T-helper 9 cell (primary cell): ENCODE data around the gene COL4A1.

Experiments
- DNase-seq: peaks from one replicate; pipeline ENCODE4 v3.0.0-alpha.2; 2020
- total RNA-seq, 2 donors: gene quantifications; one replicate each; lab custom pipeline; 2026; lab: John Stamatoyannopoulos, UW

The COL4A1 gene
- 0 to 0.84 reads per million in 2 donors for total RNA-seq

- no peak for DNase-seq
Observed at GRCh38 chr13:110306960-110307766, at the start of gene COL4A1, which contains the start of gene COL4A2. Gene COL4A1, minus strand, starts transcription at chr13:110307157. Its CDS starts 130 bp downstream, at chr13:110307027. Gene COL4A2, plus strand, starts transcription at chr13:110307284. Its CDS starts 620 bp downstream, at chr13:110307904.

- DNase-seq, result no peak
Observed at GRCh38 chr13:110356362-110356761, 49.4 kb upstream of the COL4A1 start.

GRCh38 chr13:110354715-110355473 lies 47.9 kb upstream of the COL4A1 start:
- DNase-seq, result no peak

GRCh38 chr13:110354123-110354627 lies 47.2 kb upstream of the COL4A1 start:
- DNase-seq, result no peak

- no peak for DNase-seq
Observed at GRCh38 chr13:110353339-110353977, 46.5 kb upstream of the COL4A1 start.

- DNase-seq, result no peak
Observed at GRCh38 chr13:110352735-110353134, 45.8 kb upstream of the COL4A1 start.

GRCh38 chr13:110351636-110352420 lies 44.9 kb upstream of the COL4A1 start:
- no peak for DNase-seq

GRCh38 chr13:110350509-110350908 lies 43.6 kb upstream of the COL4A1 start:
- no peak for DNase-seq

GRCh38 chr13:110350049-110350448 lies 43.1 kb upstream of the COL4A1 start:
- DNase-seq, result no peak

GRCh38 chr13:110349239-110349638 lies 42.3 kb upstream of the COL4A1 start:
- no peak for DNase-seq

- DNase-seq, result no peak
Observed at GRCh38 chr13:110348309-110349105, 41.5 kb upstream of the COL4A1 start.

GRCh38 chr13:110347535-110348308 lies 40.8 kb upstream of the COL4A1 start:
- no peak for DNase-seq

GRCh38 chr13:110347088-110347487 lies 40.1 kb upstream of the COL4A1 start:
- DNase-seq, result no peak

GRCh38 chr13:110346661-110347067 lies 39.7 kb upstream of the COL4A1 start:
- no peak for DNase-seq

GRCh38 chr13:110345701-110346100 lies 38.7 kb upstream of the COL4A1 start:
- DNase-seq, result no peak

- no peak for DNase-seq
Observed at GRCh38 chr13:110345266-110345665, 38.3 kb upstream of the COL4A1 start.

GRCh38 chr13:110344320-110344719 lies 37.4 kb upstream of the COL4A1 start:
- no peak for DNase-seq

- DNase-seq, result no peak
Observed at GRCh38 chr13:110343241-110343865, 36.4 kb upstream of the COL4A1 start.

GRCh38 chr13:110342474-110342873 lies 35.5 kb upstream of the COL4A1 start:
- DNase-seq, result no peak
